Right cardiac atrium (tissue), 5 donors: Measurements from ENCODE around the gene AMOTL2. TPM values are rescaled to one million over a fixed set of nuclear protein-coding genes. Genes with fewer than 3 reads are reported as not detected.

ENCODE experiments used
- ATAC-seq, 2 donors: fragments of 200-7000 bp; cut with Tn5 transposase; one replicate each; pipeline versions ENCODE4 v1.8.0 to v1.9.1; 2020; ENCODE audit warnings: moderate library complexity in 2 of 2, mild to moderate bottlenecking in 1 of 2
- DNase-seq, 3 donors: peaks; one replicate each; pipeline ENCODE4 v3.0.0-alpha.2; 2020
- H3K27ac ChIP-seq: one replicate; pipeline ENCODE4 v1.5.1; 2013; ENCODE audit warnings: mild to moderate bottlenecking, low read length, control low read depth, moderate library complexity
- H3K27me3 ChIP-seq: one replicate; pipeline ENCODE4 v1.6.1; 2013; ENCODE audit not compliant: control insufficient read depth, insufficient read depth
- H3K4me1 ChIP-seq: one replicate; pipeline ENCODE4 v1.6.1; 2013; ENCODE audit warnings: low read length; ENCODE audit not compliant: control insufficient read depth, insufficient read depth
- H3K4me3 ChIP-seq: one replicate; pipeline ENCODE4 v1.5.1; 2013; ENCODE audit warnings: low read length, control low read depth
- H3K9me3 ChIP-seq: one replicate; pipeline ENCODE4 v1.6.1; 2013; ENCODE audit warnings: low read length; ENCODE audit not compliant: control insufficient read depth
- WGBS: extraction: QIAGEN DNeasy Blood & Tissue Kit; methylation state at CpG from one replicate; pipeline ENCODE4 v1.1.7; 2013; 5-methylcytosine and 5-hydroxymethylcytosine counted together
- intact Hi-C, 4 donors: fragments of 100-400 bp; cut with DNase I; formaldehyde crosslinking; loops; one replicate each; pipeline versions ENCODE4 v1.11.0 to v1.14.0; 2022 to 2023
- polyA plus RNA-seq: library from polyadenylated mRNA; stranded (reverse); fragments of 200-250 nt; gene quantifications from one replicate; pipeline ENCODE4 v1.2.3, GENCODE V29; 2013
- total RNA-seq, 4 donors: library from RNA; stranded (reverse); fragmentation: NEBNext Ultra II Directional; extraction: Animal tissue kit (Norgen Biotek cat#: 25700); gene quantifications; one replicate each; pipeline ENCODE4 v1.2.1, GENCODE V29; 2021
- donor health status: healthy with polysubstance abuse.
- donor health status: DM: no; HTN: yes; CAD: no.
- donor health status: DM: no; HTN: no; CAD: no.
- donor health status: DM: no; HTN: yes; CAD: no; lungs with severe emphysema.
- donor health status: DM: yes; HTN: yes; CAD: no.

AMOTL2 gene
- total and polyA plus RNA-seq, 5 donors, result 22.9 to 57.6 (median 45.1) TPM

- intact Hi-C loops, result no loop called here
- WGBS, result 45% methylated on average over 8 of the region's 8 CpGs
- H3K27me3 ChIP-seq, result no peaks in the 10 kb centered on the region
- no peaks in the 10 kb centered on the region for H3K9me3 ChIP-seq
- H3K4me3 ChIP-seq, result no peak overlapping the region
- DNase-seq (peak in 1 of 3 donors; percentile 25), ATAC-seq (no peak)
- peaks cover 62% of the 10 kb centered on the region for H3K4me1 ChIP-seq
- peak overlapping the region; percentile 97 for H3K27ac ChIP-seq
These were observed 9.1 kb downstream of the AMOTL2 start for GRCh38 chr3:134364936-134365765.

GRCh38 chr3:134364061-134364935, 9.9 kb downstream of the AMOTL2 start:
- ATAC-seq (peak; percentile 93), DNase-seq (peak; percentile 94 to 98 (median 98))
- Histone ChIP-seq H3K27ac (peak overlapping the region; percentile 97), H3K4me1 (peaks cover 65% of the 10 kb centered on the region), H3K27me3 (no peaks in the 10 kb centered on the region), H3K9me3 (no peaks in the 10 kb centered on the region), H3K4me3 (no peak overlapping the region)
- WGBS, result under 1% methylated on average over 37 of the region's 37 CpGs
- intact Hi-C loops, result no loop called here

GRCh38 chr3:134363381-134363755, 10.9 kb downstream of the AMOTL2 start:
- 47% methylated on average over 3 of the region's 3 CpGs for whole genome bisulfite sequencing
- ATAC-seq (no peak), DNase-seq (peak in 1 of 3 donors; percentile 63)
- Histone ChIP-seq H3K9me3 (no peaks in the 10 kb centered on the region), H3K4me1 (peaks cover 60% of the 10 kb centered on the region), H3K27ac (peak overlapping the region; percentile 95), H3K27me3 (no peaks in the 10 kb centered on the region), H3K4me3 (no peak overlapping the region)
- intact Hi-C loops, result no loop called here

GRCh38 chr3:134362670-134363380, 11.4 kb downstream of the AMOTL2 start:
- no peaks in the 10 kb centered on the region for H3K27me3 ChIP-seq
- H3K9me3 ChIP-seq, result no peaks in the 10 kb centered on the region
- DNase-seq (peak in 1 of 3 donors; percentile 57), ATAC-seq (no peak)
- H3K4me1 ChIP-seq, result peaks cover 60% of the 10 kb centered on the region
- H3K4me3 ChIP-seq, result no peak overlapping the region
- WGBS, result 69% methylated on average over 6 of the region's 6 CpGs
- H3K27ac ChIP-seq, result peak overlapping the region; percentile 95
- intact Hi-C loops, result no loop called here

GRCh38 chr3:134362221-134362620, 12.0 kb downstream of the AMOTL2 start:
- peaks cover 63% of the 10 kb centered on the region for H3K4me1 ChIP-seq
- H3K4me3 ChIP-seq, result no peak overlapping the region
- peak overlapping the region; percentile 59 for H3K27ac ChIP-seq
- no peaks in the 10 kb centered on the region for H3K27me3 ChIP-seq
- H3K9me3 ChIP-seq, result no peaks in the 10 kb centered on the region
- intact Hi-C loops, result no loop called here
- WGBS, result 80% methylated on average over 6 of the region's 6 CpGs
- DNase-seq (peak in 1 of 3 donors; percentile 20), ATAC-seq (no peak)

- Histone ChIP-seq H3K4me1 (peaks cover 63% of the 10 kb centered on the region), H3K27me3 (no peaks in the 10 kb centered on the region), H3K9me3 (no peaks in the 10 kb centered on the region), H3K27ac (peak overlapping the region; percentile 13), H3K4me3 (no peak overlapping the region)
- ATAC-seq, result no peak
- intact Hi-C loops, result no loop called here
- WGBS, result 87% methylated on average over 33 of the region's 33 CpGs
- DNase-seq, result peak in 1 of 3 donors; percentile 74
These were observed 12.9 kb downstream of the AMOTL2 start for GRCh38 chr3:134361162-134361835.

GRCh38 chr3:134360046-134360445, 14.2 kb downstream of the AMOTL2 start:
- ATAC-seq, result no peak
- intact Hi-C loops, result no loop called here
- Histone ChIP-seq H3K27ac (peak overlapping the region; percentile 51), H3K4me3 (no peak overlapping the region), H3K9me3 (no peaks in the 10 kb centered on the region), H3K27me3 (no peaks in the 10 kb centered on the region), H3K4me1 (peaks cover 57% of the 10 kb centered on the region)
- WGBS, result 46% methylated on average over 12 of the region's 12 CpGs
- peak in 2 of 3 donors; percentile 75 to 79 for DNase-seq

GRCh38 chr3:134359121-134360010, 14.9 kb downstream of the AMOTL2 start:
- Histone ChIP-seq H3K27ac (peak overlapping the region; percentile 51), H3K4me3 (no peak overlapping the region), H3K4me1 (peaks cover 54% of the 10 kb centered on the region), H3K9me3 (no peaks in the 10 kb centered on the region), H3K27me3 (no peaks in the 10 kb centered on the region)
- intact Hi-C loops, result no loop called here
- ATAC-seq, result no peak
- peak in 1 of 3 donors; percentile 67 for DNase-seq
- WGBS, result 61% methylated on average over 13 of the region's 13 CpGs

GRCh38 chr3:134357914-134358811, 16.1 kb downstream of the AMOTL2 start:
- ATAC-seq, result peak; percentile 40 to 63
- Histone ChIP-seq H3K4me1 (peaks cover 52% of the 10 kb centered on the region), H3K4me3 (no peak overlapping the region), H3K9me3 (no peaks in the 10 kb centered on the region), H3K27ac (peak overlapping the region; percentile 88), H3K27me3 (no peaks in the 10 kb centered on the region)
- 47% methylated on average over 10 of the region's 10 CpGs for WGBS
- intact Hi-C loops, result no loop called here
- peak in 2 of 3 donors; percentile 57 to 59 for DNase-seq
